ENCODE data around the gene BANP. TPM values are rescaled to one million over a fixed set of nuclear protein-coding genes. Genes with fewer than 3 reads are reported as not detected.

The BANP gene
- total and polyA plus RNA-seq, 2 donors from 2014 or later = 12.4 to 26.3 TPM

GRCh38 chr16:88058817-88059216, 107.6 kb downstream of the BANP start:
- TF ChIP-seq CTCF (IDR thresholded peaks at IDR 0.05; ENCODE audit: borderline replicate concordance, extremely low read depth, insufficient read depth) = no peak
- no peaks in the 10 kb centered on the region for H3K27me3 ChIP-seq (ENCODE audit: control insufficient read depth, insufficient read depth, low read length)
- peaks cover 0 to 15% (median 3%) of the 10 kb centered on the region in 3 donors for H3K36me3 ChIP-seq (ENCODE audit: control insufficient read depth in 2 of 3, insufficient read depth in 3 of 3, low read length in 3 of 3)
- H3K4me1 ChIP-seq (ENCODE audit: control insufficient read depth in 2 of 3, insufficient read depth in 2 of 3, low read depth in 1 of 3, low read length in 3 of 3) = peaks cover 0 to 8% (median 0%) of the 10 kb centered on the region in 3 donors
- no peak overlapping the region for H3K9ac ChIP-seq (ENCODE audit: low read length in 3 of 3)
- intact Hi-C loops (cut with DNase I) = no loop called here
- FAIRE-seq (no peak), DNase-seq (peak in 1 of 5 donors; percentile 53)
- H3K27ac ChIP-seq (ENCODE audit: low read depth in 2 of 2, low read length in 2 of 2) = no peak overlapping the region
- no peaks in the 10 kb centered on the region for H3K9me3 ChIP-seq (ENCODE audit: control insufficient read depth in 2 of 3, insufficient read depth in 1 of 3, low read length in 3 of 3)
- H3K4me3 ChIP-seq (ENCODE audit: low read length in 3 of 3) = no peak overlapping the region

GRCh38 chr16:88059701-88060386, 108.6 kb downstream of the BANP start:
- DNase-seq = peak in 1 of 5 donors; percentile 68
- no peak for FAIRE-seq
- Histone ChIP-seq H3K4me3 (ENCODE audit: low read length in 3 of 3) (no peak overlapping the region), H3K27ac (ENCODE audit: low read depth in 2 of 2, low read length in 2 of 2) (no peak overlapping the region), H3K9me3 (ENCODE audit: control insufficient read depth in 2 of 3, insufficient read depth in 1 of 3, low read length in 3 of 3) (no peaks in the 10 kb centered on the region), H3K27me3 (ENCODE audit: control insufficient read depth, insufficient read depth, low read length) (no peaks in the 10 kb centered on the region), H3K36me3 (ENCODE audit: control insufficient read depth in 2 of 3, insufficient read depth in 3 of 3, low read length in 3 of 3) (peaks cover 0 to 15% (median 3%) of the 10 kb centered on the region in 3 donors), H3K4me1 (ENCODE audit: control insufficient read depth in 2 of 3, insufficient read depth in 2 of 3, low read depth in 1 of 3, low read length in 3 of 3) (peaks cover 0 to 8% (median 0%) of the 10 kb centered on the region in 3 donors), H3K9ac (ENCODE audit: low read length in 3 of 3) (no peak overlapping the region)
- intact Hi-C loops (cut with DNase I) = no loop called here
- TF ChIP-seq CTCF (IDR thresholded peaks at IDR 0.05; ENCODE audit: borderline replicate concordance, extremely low read depth, insufficient read depth) = no peak

- intact Hi-C loops (cut with DNase I) = no loop called here
- Histone ChIP-seq H3K9ac (ENCODE audit: low read length in 3 of 3) (no peak overlapping the region), H3K4me1 (ENCODE audit: control insufficient read depth in 2 of 3, insufficient read depth in 2 of 3, low read depth in 1 of 3, low read length in 3 of 3) (peaks cover 0 to 8% (median 0%) of the 10 kb centered on the region in 3 donors), H3K27me3 (ENCODE audit: control insufficient read depth, insufficient read depth, low read length) (no peaks in the 10 kb centered on the region), H3K9me3 (ENCODE audit: control insufficient read depth in 2 of 3, insufficient read depth in 1 of 3, low read length in 3 of 3) (no peaks in the 10 kb centered on the region), H3K27ac (ENCODE audit: low read depth in 2 of 2, low read length in 2 of 2) (no peak overlapping the region), H3K36me3 (ENCODE audit: control insufficient read depth in 2 of 3, insufficient read depth in 3 of 3, low read length in 3 of 3) (peaks cover 0 to 9% (median 3%) of the 10 kb centered on the region in 3 donors), H3K4me3 (ENCODE audit: low read length in 3 of 3) (no peak overlapping the region)
- no peak for TF ChIP-seq CTCF (IDR thresholded peaks at IDR 0.05; ENCODE audit: borderline replicate concordance, extremely low read depth, insufficient read depth)
- peak in 1 of 5 donors; percentile 51 for DNase-seq
- FAIRE-seq = no peak
Measured at GRCh38 chr16:88060524-88061219, 109.4 kb downstream of the BANP start.

Measured in kidney (tissue), 14 donors.